HFF-Myc (cell line): ENCODE data around the gene RXFP4.

Experiments
- DNase-seq: peaks from one replicate; pipeline ENCODE4 v3.0.0-alpha.2; 2011; ENCODE audit warnings: low read depth; ENCODE audit errors: extremely low read depth
- H3K4me3 ChIP-seq: replicated peaks from 2 replicates; pipeline ENCODE4 v1.5.1; 2011; ENCODE audit warnings: low read depth, mild to moderate bottlenecking, control low read depth, low read length
- TF ChIP-seq, protein P1 (sequence below): IDR thresholded peaks from 2 replicates; pipeline ENCODE4 v1.5.1; 2012; ENCODE audit warnings: mild to moderate bottlenecking, low read depth, low read length, control low read depth; ENCODE audit errors: missing control alignments

RXFP4 gene

DNA sequence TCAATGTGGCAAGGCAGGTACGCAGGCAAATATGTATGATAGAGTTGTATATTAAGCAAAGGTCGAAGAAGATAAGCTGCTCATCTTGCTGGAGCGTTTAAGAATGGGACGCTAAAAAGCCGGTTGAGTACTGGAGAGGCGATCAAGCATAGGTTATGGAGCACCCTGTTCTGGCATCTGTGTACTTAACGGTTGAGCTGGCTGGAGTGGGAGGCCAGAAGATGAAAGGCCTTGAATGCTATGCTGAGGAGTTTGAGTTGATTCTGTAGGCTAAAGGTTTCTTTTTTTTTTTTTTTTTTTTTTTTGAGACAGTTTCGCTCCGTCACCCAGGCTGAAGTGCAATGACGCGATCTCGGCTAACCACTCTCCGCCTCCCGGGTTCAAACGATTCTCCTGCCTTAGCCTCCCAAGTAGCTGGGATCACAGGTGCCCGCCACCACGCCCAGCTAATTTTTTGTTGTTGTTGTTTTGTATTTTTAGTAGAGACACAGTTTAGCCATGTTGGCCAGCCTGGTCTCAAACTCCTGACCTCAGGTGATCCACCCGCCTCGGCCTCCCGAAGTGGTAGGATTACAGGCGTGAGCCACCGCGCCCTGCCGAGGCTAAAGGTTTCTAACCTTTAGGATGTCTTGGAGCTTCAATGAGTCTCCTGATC is 6.4 kb upstream of the RXFP4 start:
- DNase-seq = no peak
- peak overlapping the region; percentile 97 for H3K4me3 ChIP-seq
- TF ChIP-seq, protein P1, sequence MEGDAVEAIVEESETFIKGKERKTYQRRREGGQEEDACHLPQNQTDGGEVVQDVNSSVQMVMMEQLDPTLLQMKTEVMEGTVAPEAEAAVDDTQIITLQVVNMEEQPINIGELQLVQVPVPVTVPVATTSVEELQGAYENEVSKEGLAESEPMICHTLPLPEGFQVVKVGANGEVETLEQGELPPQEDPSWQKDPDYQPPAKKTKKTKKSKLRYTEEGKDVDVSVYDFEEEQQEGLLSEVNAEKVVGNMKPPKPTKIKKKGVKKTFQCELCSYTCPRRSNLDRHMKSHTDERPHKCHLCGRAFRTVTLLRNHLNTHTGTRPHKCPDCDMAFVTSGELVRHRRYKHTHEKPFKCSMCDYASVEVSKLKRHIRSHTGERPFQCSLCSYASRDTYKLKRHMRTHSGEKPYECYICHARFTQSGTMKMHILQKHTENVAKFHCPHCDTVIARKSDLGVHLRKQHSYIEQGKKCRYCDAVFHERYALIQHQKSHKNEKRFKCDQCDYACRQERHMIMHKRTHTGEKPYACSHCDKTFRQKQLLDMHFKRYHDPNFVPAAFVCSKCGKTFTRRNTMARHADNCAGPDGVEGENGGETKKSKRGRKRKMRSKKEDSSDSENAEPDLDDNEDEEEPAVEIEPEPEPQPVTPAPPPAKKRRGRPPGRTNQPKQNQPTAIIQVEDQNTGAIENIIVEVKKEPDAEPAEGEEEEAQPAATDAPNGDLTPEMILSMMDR = no peak

GRCh38 chr1:155938220-155938627 is 3.2 kb upstream of the RXFP4 start:
- H3K4me3 ChIP-seq = no peak overlapping the region
- TF ChIP-seq, protein P1 = peak; percentile 70
- peak; percentile 50 for DNase-seq

DNA sequence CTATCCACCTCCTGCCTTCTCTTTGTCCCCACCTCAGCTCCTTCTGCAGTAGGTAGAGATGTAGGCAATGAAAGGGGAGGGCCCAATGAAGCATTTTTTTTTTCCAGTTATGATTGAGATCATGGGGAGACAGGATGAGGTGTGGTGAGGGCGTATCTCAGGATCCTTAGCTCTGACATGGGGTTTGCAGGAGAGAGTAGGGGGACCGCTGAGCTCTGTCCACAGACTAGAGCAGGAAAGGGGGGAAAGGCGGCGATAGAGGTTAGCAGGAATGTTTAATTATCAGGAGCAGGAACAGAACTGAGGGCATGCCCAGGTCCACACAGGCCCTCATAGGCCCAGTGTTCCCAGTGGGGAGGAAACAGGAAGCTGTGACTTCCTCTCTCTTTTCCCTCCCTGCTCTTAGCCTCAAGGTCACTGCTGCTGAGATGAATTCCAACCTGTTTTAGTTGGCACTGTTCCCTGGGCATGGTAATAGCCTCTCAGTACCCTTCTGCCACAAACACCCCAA is 901 bp upstream of the RXFP4 start:
- H3K4me3 ChIP-seq = no peak overlapping the region
- TF ChIP-seq, protein P1 = no peak
- peak; percentile 47 for DNase-seq

DNA sequence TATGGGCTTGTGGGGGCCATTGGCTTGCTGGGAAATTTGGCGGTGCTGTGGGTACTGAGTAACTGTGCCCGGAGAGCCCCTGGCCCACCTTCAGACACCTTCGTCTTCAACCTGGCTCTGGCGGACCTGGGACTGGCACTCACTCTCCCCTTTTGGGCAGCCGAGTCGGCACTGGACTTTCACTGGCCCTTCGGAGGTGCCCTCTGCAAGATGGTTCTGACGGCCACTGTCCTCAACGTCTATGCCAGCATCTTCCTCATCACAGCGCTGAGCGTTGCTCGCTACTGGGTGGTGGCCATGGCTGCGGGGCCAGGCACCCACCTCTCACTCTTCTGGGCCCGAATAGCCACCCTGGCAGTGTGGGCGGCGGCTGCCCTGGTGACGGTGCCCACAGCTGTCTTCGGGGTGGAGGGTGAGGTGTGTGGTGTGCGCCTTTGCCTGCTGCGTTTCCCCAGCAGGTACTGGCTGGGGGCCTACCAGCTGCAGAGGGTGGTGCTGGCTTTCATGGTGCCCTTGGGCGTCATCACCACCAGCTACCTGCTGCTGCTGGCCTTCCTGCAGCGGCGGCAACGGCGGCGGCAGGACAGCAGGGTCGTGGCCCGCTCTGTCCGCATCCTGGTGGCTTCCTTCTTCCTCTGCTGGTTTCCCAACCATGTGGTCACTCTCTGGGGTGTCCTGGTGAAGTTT is 550 bp downstream of the RXFP4 start:
- no peak for DNase-seq
- H3K4me3 ChIP-seq = no peak overlapping the region
- TF ChIP-seq, protein P1 = no peak

DNA sequence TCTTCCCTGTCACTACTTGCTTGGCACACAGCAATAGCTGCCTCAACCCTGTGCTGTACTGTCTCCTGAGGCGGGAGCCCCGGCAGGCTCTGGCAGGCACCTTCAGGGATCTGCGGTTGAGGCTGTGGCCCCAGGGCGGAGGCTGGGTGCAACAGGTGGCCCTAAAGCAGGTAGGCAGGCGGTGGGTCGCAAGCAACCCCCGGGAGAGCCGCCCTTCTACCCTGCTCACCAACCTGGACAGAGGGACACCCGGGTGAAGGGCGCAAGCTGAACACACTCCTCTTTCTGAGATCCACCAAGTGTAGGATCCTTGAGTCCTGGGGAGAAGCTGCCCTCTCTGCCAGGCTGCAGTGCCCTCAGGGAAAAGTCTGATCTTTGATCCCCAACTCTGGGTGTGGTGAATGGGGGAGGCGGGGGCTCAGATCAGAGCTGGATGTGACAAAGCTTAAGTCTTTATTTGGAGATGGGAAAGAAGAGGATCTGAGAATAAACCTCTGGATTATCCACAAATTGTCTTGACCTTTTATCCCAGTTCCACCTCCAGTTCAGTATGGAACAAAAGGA is 1.2 kb downstream of the RXFP4 start:
- no peak for DNase-seq
- TF ChIP-seq, protein P1 = no peak
- H3K4me3 ChIP-seq = no peak overlapping the region

DNA sequence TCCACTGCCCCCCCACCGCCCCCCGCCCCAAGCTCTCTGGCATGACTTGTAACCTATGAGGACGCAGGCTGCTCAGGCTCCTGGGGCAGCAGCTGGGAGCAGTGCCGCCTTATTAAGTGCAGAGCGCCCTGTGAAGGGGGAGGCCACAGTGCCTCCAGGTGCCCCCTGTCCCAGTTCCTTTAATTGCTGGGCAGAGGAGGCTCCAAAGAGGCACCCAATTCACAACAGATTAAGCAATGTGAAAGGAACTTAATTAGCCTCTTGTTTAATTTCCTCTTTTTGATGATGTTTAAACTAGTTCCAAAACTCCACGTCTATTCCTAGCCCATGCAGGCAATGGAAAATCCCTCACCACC is 3.0 kb downstream of the RXFP4 start:
- H3K4me3 ChIP-seq = no peak overlapping the region
- no peak for DNase-seq
- TF ChIP-seq, protein P1 = no peak
